ENCODE measurements around the gene NUBP1.
"Not testable (repeated sequence)": the region's sequence is repeated elsewhere in the genome, so short reads cannot be mapped to it uniquely, and the experiment has no call there.

Gene NUBP1

DNA sequence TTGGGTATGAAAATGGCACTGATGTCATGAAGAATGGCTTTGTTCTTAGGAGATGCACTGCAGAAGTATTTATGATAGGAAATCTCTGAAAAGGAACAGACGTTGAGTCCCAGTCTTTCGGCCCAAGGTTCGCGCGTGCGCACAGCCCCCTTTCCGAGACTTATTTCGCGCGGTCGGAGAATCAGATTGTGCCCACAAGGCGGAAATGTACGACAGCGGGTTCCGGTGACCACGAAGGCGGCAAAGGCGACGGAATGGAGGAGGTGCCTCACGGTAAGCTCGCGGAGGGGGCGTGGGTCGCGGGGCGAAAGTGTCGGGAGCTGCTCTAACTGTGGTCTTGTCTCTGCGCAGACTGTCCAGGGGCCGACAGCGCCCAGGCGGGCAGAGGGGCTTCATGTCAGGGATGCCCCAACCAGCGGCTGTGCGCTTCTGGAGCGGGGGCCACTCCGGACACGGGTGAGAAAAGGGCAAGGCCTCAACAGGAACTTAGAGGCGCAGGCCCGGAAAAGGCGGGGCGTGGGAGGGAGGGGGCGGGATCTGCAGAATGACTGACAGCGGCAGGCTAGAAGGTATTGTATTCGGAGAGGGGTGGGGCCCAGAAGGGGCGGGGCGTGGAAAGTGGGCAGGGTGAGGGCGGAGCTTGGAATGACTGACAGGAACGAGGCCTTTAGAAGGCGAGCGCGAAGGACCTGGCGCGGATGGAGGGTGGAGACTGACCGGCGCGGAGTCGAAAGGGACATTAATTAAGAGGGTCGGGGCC lies at the start of gene NUBP1:
NUBP1 (plus strand) TSS at position 233 of the 760 bp plus-strand sequence; CDS start at position 255, 22 bp downstream.
- peak; percentile 99 for DNase-seq (ENCODE audit: low read depth in 2 of 2)

DNA sequence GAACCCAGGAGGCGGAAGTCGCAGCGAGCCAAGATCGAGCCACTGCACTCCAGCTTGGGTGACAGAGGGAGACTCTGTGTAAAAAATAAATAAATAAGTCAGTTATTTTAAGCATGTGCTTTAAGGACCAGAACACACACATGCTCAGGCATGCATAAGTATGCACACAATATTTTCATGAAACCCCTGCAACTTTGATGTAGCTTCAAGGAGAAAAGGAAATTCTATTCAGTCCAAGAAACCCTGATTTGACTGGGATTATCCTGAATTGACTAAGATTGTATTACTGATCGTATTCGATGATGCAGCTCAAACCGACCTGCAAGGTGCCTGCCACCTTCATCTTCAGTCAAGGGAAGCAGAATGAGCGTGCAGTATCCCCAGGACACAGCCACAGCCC lies 49.8 kb upstream of the NUBP1 start:
- DNase-seq (ENCODE audit: low read depth in 2 of 2): no peak

DNA sequence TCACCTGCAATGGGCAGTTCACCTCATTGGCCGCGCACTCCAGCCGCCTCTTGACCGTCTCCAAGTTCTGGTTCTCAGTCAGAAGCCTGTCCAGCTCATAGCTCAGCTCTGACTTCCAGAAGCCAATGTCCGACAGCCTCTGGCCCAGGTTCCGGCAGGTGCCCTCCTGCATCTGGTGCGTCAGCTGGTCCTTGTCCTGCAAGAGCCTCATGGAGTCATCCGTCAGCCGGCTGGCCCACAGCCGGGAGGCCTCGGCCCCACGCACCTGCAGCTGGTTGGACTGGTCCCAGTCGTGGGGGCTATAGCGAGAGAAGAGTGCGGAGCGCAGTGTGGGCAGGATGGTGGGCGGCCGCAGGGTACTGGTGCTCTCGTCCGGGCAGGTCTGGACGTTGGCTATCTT lies 49.3 kb upstream of the NUBP1 start:
- DNase-seq (ENCODE audit: low read depth in 2 of 2): no peak

DNA sequence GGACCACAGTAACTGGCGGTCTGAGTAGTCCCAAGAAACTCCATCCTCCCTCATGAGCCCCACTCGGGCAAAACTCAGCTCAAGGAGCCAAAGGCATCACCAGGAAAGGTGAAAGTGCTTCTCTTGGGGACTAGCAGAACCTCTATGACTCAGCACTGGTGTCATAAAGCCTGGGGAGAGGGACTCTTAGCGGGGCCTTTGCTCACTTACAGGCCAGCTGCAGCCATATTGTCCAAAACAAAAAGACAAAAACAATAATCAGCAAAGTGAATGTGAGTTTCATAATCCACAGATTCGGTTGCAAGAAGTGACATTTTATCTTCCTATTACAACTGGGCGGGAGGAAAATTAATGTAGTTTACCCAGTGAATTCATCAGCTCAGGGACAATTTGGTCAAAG lies 48.8 kb upstream of the NUBP1 start, which contains the start of gene TEKT5:
TEKT5 (minus strand) TSS at position 101 of the 400 bp plus-strand sequence; CDS start at position 44, 57 bp downstream.
- no peak for DNase-seq (ENCODE audit: low read depth in 2 of 2)

DNA sequence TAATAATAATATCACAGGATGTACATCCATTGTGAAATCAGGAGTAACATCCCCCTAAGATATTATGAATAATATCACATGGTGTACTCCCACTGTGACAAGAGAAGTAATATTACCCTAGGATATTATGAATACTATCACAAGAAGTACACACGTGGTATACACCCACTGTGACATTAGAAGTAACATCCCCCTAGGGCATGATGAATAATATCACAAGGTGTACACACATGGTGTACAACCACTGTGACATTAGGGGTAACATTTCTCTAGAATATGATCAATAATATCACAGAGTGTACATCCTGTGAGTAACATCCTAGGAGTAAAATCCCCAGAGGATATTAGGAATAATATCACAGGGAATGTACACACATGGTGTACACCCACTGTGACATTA lies 43.9 kb upstream of the NUBP1 start:
- no peak for DNase-seq (ENCODE audit: low read depth in 2 of 2)

DNA sequence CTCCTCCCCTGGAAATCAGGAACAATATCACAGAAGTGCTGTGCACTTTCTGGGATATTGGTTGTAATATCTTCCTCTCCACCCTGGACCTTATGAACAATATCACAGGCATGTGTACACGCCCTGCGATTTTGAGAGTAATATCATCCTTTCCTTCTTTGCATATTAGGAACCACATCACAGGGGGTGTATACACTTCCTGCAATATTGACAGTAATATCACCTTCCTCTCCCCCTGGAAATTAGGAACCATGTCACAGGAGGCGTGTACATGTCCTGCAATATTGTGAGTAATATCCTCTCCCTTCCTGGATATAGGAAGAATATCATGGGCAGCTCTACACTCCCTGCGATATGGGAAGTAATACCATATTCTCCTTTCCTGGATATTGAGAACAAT lies 34.7 kb upstream of the NUBP1 start:
- no peak for DNase-seq (ENCODE audit: low read depth in 2 of 2)

DNA sequence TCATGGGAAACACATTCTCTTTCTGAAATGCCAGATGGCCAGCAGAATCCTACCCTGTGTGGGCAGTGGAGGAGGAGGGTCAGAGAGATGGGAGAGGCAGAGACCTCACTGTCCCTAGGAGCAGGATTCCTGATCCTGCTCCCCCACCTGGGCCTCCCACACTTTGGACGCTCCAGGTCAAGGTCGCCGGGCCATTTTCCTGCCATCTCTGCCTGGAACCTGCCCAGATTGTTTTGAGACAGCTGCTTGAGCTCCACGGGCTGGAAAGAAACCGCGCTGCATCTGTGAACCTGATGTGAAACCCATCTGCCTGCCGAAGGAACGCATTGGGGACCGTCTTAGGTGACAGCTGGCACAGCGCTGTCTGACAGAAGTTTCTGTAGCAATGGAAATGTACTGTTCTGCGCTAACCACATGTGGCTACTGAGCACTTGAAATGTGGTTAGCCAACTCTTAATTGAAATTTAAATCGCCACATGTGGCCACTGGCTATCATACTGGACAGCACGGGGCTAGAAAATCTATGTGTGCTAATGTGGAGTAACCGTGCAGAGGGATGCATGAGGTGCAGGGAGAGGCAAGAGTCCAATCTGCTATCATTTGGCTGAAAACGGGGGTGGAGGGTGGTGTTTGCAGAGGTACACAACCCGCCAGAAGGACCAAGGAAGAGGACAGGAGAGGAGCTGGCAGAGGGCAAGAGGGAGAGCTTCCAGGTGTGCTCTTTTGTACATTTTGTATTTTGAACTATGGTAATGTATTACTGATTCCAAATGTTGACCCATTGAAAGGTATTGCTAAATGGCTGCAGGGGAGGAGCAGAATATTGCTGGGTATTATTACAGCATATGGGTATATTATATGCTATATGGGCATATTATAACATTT lies 15.4 kb upstream of the NUBP1 start:
- DNase-seq (ENCODE audit: low read depth in 2 of 2): no peak

DNA sequence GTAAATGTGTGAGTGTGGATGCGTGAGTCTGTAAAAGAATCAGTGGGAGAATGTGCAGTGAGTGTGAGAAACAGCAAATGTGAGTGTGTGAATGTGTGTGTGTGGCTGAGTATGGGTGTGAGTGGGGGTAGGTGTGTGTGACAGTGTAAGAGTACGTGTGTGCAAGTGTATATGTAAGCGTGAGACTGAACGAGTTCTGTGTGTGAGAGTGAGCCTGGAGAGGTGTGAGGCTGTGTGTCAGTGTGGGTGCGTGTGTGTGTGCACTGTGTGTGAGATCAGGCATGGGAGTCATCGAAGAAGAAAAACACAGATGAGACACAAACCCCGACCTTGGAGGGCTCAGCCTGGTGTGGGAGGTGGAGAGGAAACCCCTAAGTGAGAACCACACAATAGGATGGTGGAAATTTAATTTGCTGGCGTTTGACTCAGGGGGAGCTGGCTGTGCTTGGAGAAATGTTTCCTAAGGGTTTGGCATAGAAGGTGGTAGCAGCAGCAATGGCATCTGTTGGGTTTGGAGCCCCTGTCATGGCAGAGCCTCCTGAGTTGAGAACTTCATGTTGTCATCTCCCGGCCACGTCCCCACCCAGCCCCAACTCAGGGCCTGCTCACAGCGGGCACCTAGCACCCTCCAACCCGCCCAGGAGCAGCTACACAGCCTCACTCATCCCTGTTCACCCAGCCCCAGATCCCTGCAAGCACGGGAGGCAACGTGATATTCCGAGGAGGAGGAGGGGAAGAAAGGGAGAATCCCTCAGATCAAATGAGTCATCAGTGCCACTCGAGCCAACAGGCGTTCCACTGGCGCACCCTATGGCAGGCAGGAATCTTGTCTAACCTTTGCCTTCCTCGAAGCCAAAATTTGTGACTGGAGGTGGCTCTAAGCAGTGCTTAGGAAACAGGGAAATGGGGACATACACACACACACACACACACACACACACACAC lies 14.3 kb upstream of the NUBP1 start:
- DNase-seq (ENCODE audit: low read depth in 2 of 2): no peak

DNA sequence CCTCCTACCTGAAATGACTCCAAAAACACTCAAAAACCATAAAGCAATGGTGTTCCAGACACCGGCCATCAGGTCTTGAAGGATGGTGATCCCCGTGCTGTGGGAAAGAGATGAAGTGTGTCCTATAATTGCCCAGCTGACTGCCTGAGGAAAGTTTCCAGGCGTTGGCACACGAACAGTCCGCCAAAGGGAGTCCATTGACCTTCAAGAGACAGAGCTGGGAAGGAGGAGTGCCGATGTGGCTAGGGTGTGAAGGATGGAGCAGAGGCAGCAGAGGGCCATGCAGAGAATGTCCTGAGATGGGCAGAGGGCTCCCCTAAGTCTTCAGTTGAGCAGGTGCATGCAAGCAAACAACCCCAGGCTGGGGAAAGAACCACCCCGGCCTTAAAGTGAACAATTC lies 11.9 kb upstream of the NUBP1 start:
- no peak for DNase-seq (ENCODE audit: low read depth in 2 of 2)

DNA sequence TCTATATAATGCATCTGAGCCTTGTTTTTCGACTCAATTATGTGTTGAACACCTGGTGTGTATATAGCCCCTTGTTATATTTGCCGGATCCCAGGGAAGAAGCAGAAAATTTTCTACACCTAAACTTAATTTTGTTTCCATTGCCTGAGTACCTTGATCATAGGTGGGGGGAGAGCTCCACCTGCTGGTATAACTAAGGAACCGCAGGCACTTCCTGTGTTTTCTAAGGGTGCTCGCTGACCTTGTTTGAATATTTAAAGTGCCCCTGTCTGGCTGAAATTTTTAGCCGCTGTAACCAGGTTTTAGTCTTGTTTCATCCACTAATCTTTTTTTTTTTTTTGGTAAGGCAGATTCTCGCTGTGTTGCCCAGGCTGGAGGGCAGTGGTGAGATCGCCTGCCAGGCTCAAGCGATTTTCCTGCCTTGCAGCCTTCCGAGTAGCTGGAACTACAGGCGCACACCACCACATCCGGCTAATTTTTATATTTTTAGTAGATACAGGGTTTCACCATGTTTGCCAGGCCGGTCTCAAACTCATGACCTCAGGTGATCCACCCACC lies 6.5 kb upstream of the NUBP1 start:
- DNase-seq (ENCODE audit: low read depth in 2 of 2): peak in 1 of 2 donors; percentile 46

DNA sequence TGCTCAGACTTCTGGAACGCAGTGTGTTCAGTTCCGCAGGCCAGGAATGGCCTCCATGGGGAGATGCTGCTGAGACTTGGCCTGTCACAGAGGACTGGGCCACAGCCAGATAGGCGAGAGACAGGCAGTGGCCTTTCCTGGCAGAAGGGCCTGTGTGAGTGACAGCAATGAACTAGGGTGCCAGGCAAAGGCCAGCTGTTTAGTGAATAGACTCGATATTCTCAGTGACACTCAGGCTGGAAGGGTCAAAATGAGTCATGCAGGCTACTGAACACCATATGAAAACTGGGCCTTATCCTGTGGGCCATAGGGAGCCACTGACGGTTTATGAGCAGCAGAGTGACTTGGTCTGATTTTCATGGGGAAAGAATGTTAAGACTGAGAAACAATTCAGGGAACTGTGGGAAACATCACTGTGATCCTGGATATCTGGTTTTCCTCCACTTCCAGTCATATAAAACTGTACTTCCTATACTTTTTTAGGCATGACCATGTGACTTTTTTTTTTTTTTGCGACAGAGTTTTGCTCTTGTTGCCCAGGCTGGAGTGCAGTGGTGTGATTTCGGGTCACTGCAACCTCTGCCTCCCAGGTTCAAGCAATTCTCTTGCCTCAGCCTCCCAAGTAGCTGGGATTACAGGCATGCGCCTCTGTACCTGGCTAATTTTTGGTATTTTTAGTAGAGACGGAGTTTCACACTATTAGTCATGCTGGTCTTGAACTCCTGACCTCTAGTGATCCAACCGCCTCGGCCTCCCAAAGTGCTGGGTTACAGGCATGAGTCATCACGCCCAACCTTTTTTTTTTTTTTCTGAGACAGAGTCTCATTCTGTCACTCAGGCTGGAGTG lies 5.2 kb upstream of the NUBP1 start:
- peak in 1 of 2 donors; percentile 20 for DNase-seq (ENCODE audit: low read depth in 2 of 2)

DNA sequence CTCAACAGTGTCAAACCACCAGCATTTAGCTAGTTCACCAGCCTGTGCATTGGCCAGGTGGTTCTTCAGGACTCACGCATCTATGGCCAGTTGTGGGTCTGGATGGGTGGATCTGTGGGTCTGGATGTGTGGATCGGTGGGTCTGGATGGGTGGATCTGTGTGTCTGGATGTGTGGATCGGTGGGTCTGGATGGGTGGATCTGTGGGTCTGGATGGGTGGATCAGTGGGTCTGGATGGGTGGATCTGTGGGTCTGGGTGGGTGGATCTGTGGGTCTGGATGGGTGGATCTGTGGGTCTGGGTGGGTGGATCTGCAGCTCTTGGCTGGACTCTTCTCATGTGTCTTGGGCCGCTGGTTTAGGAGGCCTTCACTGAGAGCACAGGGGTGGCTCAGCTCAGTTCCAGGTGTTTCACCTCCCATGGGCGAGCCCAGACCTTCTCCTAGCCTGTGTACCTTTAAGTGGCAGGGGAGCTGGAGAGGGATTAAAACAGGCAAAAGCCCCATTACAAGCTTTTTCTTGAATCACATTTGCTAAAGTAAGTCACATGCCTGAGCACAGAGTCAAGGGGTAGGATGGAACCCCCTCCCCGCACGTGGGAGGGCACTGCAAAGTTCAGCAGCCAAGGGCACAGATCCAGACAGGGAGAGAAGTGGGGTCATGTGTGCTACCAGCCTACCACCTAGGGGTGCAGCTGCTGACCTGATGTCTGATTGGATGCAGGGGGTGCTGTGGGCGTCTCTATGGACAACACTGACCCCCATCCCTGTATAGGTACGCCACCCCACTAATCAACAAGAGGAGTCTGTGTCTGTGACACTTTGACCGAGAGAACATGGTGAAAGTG lies 3.4 kb upstream of the NUBP1 start:
- DNase-seq (ENCODE audit: low read depth in 2 of 2): no peak

DNA sequence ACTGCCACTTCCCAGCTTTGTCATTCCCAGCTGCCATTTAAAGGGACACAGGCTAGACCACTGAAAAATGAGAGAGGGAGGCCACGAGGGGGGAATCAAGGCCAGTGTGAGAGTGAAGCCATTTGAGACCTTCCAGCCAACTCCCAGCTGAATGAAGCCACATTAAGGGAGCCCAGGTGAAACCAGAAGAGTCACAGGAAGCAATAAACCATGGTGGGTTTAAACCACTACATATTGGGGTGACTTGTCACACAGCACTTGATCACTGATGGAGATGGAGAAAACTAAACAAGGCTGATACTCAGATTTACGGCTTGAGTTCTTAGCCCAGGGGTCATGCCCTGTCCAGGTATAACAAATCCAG lies 2.8 kb upstream of the NUBP1 start:
- DNase-seq (ENCODE audit: low read depth in 2 of 2): no peak

DNA sequence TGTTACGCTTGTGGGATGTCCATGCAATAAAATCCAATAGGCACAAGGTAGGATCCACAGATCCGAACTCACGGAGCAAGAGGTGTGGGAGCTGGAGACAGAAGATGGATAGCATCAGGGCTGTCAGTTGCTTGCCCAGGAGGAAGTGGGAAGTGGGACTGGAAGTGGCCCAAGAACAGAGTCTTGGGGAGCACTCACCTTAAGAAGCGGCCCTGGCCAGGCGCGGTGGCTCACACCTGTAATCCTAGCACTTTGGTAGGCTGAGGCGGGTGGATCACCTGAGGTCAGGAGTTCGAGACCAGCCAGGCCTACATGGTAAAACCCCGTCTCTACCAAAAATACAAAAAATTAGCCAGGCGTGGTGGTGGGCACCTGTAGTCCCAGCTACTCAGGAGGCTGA lies 2.4 kb upstream of the NUBP1 start:
- not testable (repeated sequence) for DNase-seq (ENCODE audit: low read depth in 2 of 2)

DNA sequence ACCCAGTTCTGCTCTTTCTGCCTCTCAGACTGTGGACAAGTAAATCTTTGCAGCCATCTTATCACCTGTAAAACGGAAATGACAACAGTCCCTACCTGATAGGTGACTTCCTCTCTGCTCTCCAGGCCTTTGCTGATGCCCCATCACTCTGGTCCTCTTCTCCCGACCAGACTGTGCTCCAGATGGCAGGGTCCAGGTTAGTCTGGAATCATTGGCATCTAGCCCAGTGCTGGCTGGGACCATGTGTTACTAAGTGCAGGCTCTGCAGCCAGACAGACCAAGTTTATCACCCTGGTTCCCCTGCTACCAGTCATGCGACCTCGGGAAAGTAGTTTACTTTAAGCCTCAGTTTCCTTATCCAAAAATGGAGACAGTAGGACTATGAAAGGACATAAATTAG lies 1.8 kb upstream of the NUBP1 start:
- no peak for DNase-seq (ENCODE audit: low read depth in 2 of 2)

DNA sequence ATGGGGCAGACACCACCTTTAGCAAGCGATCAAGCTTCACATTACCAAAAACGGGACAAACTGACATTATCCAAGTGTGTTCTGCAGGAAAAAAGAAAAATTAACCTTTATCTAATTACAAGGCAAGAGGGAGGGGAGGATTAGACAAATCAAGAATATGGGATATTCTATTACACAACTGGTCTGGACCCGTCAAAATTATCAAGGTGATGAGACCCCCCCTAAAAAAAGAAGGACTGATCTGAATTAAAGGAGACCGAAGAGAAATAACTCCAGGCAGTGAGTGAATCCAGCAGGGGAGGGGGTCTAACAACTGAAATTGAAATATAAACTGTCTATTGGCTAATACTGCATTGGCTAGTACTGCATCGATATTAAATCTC lies 424 bp upstream of the NUBP1 start:
- DNase-seq (ENCODE audit: low read depth in 2 of 2): no peak

DNA sequence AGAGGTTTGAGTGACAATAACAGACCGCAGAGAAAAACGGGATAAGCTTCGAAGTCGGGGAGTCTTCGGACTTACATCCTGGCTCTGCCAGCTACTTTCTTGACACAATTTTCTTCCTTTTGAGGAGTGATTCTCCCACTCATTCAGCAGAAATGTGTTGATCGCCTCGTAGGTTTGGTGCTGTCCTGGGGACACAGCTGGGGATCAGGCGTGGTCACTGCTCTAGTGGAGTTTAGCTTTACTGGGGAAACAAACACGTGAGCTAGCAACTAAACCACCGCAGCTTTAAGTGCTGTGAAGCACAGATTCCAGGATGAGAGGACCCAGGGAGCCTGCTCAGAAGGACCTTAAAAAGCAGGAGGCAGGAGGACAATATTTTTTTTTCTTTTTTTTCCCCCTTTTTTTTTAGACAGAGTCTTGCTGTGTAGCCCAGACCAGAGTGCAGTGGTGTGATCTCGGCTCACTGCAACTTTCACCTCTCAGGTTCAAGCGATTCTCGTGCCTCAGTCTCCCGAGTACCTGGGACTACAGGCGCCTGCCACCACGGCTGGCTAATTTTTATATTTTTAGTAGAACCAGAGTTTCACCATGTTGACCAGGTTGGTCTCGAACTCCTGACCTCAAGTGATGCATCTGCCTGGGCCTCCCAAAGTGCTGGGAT lies 858 bp downstream of the NUBP1 start:
- no peak for DNase-seq (ENCODE audit: low read depth in 2 of 2)

DNA sequence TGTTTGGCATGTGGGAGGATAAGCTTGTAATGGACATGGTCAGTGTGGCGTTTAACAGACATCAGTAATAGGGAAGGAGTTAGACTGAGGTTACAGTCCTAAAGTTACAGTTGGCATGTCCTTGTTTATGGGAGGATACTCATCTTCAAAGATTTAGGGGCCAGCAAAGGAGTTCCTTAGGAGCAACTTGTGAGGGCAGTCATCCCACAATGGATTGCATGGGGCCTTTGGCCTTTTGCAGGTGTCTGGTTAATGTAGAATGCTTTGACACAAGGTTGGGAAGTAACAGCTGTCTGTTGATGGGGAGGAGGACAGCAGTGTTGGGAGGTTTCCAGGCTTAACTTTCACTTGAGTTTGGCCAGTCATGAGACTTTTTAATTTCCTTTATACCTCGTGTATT lies 2.2 kb downstream of the NUBP1 start:
- no peak for DNase-seq (ENCODE audit: low read depth in 2 of 2)

DNA sequence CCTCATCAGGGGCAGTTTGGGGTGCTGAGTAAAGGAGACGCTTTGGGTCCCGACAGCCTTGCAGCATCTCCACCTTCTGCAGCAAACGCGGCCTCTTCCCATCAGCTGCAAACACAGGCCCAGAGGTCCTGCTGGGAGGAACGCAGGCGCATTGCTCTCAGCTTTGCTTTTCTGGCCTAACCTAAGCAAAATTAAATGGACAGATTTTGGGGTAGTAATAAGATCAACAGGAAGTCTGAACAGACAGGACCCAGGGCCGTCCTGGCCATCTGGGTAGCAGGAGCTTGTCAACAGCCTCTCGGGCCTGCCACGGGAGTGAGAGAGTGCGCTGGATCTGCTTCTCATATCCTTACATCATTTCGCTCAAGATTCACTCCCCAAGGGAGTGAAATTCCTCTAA lies 7.2 kb downstream of the NUBP1 start:
- no peak for DNase-seq (ENCODE audit: low read depth in 2 of 2)

Data from stimulated activated CD8-positive, alpha-beta memory T cell treated with anti-CD3 and anti-CD28 coated beads, Interleukin-15, amount 100 ng/mL, for 4 hours (primary cell).